HG03460 (cell line): ENCODE data around the gene ATP6V1B1.
"Not testable (repeated sequence)": the region's sequence is repeated elsewhere in the genome, so short reads cannot be mapped to it uniquely, and the experiment has no call there.

Experiments
- ATAC-seq: cut with Tn5 transposase; IDR thresholded peaks from one replicate; pipeline ENCODE4 v1.9.1; 2021; ENCODE audit not compliant: unreplicated experiment

Gene ATP6V1B1

DNA sequence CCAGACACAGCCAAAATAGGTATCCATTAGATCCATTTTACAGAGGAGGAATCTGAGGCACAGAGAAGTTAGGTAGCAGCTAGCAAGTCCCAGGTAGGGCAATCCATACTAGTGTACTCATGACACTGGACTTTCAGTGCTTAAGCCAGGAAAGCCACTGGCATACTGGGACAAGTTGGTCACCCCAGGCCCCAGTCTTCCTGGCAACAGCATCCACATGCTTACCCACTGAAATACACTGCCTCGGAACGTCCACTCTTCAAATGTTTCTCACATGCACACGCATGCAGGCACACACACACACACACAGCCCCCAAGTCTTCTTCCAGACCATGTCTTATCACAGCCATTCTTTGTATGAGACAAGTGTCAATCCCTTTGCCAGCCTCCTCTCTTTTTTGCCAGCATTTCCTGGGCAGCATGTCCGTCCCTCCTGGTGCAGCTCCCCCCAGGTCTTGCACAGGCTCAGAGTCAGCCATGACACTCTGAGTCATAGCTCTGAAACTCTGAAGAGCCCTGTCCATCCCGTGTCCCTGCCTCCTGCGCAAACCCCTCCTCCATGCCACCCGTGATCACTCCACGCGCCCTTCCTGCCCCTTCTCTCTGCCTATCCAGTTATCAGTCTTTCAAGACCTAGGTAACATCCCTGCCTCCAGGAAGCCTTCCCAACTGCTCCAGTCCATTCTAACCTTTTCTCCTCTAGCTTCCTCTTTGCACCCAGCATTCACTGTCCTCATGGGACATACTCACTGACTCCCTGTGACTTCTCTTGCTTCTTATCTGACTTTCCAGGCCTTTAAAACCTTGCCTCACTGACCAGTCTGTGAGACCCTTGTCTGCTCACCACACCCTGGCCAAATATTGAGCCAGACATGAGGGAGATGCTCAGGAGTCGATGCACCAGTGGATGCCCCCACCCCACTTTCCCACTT is 69.8 kb downstream of the ATP6V1B1 start:
- no peak for ATAC-seq

DNA sequence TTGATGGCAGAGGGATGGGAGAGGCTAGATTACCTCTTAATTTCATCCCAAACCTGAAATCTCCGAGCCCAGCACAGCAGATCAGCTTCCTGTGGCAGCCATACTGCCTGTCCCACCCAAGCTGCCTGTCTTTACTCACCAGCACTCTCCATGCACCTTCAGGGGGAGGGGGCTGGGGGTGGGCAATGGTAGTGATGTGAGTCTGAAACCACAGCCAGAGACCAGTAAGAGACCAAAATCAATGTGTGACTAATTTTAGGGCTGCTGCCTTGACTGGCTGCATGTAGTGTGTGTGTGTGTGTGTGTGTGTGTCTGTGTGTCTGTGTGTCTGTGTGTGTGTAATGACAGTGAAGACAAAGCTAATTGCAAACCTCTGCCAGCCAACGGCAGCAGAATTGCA is 70.6 kb downstream of the ATP6V1B1 start:
- ATAC-seq, result no peak

DNA sequence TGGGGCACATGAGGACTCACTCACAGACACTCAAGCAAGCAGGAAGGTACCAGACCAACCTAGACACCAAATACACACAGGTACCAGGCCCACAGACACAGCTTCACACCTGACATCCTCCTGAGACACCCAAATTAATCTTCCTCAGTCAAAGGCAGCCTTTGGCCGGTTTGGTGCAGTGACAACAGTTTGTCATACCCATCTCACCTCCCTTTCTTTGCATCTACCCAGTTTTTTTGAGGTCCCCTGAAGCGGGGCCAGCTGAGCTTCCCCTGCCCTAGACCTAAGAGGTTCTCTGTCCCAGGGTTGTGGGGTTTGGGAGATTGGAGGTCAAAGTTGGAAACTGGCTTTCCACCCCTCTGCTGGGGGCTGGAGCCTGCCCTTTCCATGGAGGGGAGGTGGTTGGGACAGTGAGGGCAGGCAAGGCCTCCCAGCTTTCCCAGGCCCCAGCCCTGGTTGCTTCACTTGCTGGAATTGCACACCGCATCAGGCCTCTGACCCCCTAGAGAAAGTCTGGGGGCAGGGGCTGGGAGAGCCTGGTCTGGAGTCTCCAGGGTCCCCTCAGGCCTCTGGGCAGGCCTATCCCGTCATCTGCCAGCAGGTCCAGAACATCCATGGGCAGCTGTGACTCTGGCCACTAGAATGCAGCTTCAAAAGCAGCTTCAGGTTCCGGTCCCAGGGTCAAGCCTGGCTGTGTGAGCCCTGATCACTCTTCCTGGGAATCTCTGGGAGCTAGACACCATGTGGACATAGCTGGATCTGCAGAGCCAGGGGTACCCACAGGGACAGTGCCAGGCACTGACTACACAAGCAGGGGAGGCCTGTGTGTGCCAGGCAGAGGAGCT is 71.5 kb downstream of the ATP6V1B1 start:
- ATAC-seq, result no peak

GRCh38 chr2:71008342-71008741 is 72.6 kb downstream of the ATP6V1B1 start:
- no peak for ATAC-seq

DNA sequence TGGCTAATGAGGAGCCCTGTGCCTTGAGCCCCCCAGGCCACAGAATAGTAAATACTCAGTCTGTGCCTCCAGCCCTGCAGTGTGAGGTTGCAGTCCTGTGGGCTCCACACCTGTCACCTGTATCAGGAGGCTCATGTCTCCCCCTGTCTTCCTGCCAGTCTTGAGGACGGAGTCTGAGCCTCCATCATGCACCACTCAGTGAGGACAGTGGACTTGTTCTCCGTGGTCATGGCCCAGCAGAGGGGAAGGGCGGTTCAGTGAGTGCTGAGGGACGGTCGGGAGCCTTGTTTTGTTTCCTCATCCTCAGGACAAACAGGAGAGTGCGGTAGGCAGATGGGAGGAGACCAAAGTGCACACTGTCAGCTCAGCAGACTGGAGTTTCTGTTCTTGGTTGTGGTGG is 76.1 kb downstream of the ATP6V1B1 start:
- ATAC-seq, result not testable (repeated sequence)
